ENCODE measurements around the gene POLR3E. TPM values are rescaled to one million over a fixed set of nuclear protein-coding genes. Genes with fewer than 3 reads are reported as not detected.

The POLR3E gene
- total RNA-seq, 1 donor from 2014 or later: 91.3 TPM

GRCh38 chr16:22381392-22381791 is 84.2 kb downstream of the POLR3E start:
- no peak overlapping the region for H3K27ac Mint-ChIP-seq
- no peak overlapping the region for H3K4me3 Mint-ChIP-seq
- no peak overlapping the region for H3K9ac ChIP-seq
- H3K4me3 ChIP-seq: no peak overlapping the region
- H3K9me3 Mint-ChIP-seq: no peaks in the 10 kb centered on the region
- H3K27me3 Mint-ChIP-seq (ENCODE audit: insufficient read depth, low read depth): no peaks in the 10 kb centered on the region
- TF ChIP-seq CTCF (IDR thresholded peaks at IDR 0.05) (no peak), EZH2phosphoT487 (IDR thresholded peaks at IDR 0.05) (no peak), EZH2 (IDR thresholded peaks at IDR 0.05) (no peak)
- no peaks in the 10 kb centered on the region for H3K4me1 Mint-ChIP-seq
- H4K20me1 ChIP-seq (ENCODE audit: low read depth): no peaks in the 10 kb centered on the region
- no peaks in the 10 kb centered on the region for H3K4me1 ChIP-seq
- H3K36me3 Mint-ChIP-seq: no peaks in the 10 kb centered on the region
- H2AFZ ChIP-seq (replicated peaks): no peak overlapping the region
- no peaks in the 10 kb centered on the region for H3K36me3 ChIP-seq
- H3K4me2 ChIP-seq: no peak overlapping the region
- no peak for DNase-seq (ENCODE audit: low spot score)
- H3F3A ChIP-seq (ENCODE audit: low read depth): no peaks in the 10 kb centered on the region
- peaks cover 8% of the 10 kb centered on the region for H3K27me3 ChIP-seq
- H3K27ac ChIP-seq: no peak overlapping the region
- H3K9me3 ChIP-seq (ENCODE audit: low read depth): no peaks in the 10 kb centered on the region
- no peaks in the 10 kb centered on the region for H3K79me2 ChIP-seq (ENCODE audit: low read depth)

GRCh38 chr16:22383827-22384226 is 86.6 kb downstream of the POLR3E start:
- no peak overlapping the region for H3K4me2 ChIP-seq
- Mint-ChIP-seq H3K4me1 (no peaks in the 10 kb centered on the region), H3K9me3 (no peaks in the 10 kb centered on the region), H3K27me3 (ENCODE audit: insufficient read depth, low read depth) (no peaks in the 10 kb centered on the region), H3K27ac (no peak overlapping the region), H3K36me3 (no peaks in the 10 kb centered on the region), H3K4me3 (no peak overlapping the region)
- H3K27ac ChIP-seq: no peak overlapping the region
- H3F3A ChIP-seq (ENCODE audit: low read depth): no peaks in the 10 kb centered on the region
- no peaks in the 10 kb centered on the region for H3K79me2 ChIP-seq (ENCODE audit: low read depth)
- H4K20me1 ChIP-seq (ENCODE audit: low read depth): no peaks in the 10 kb centered on the region
- no peaks in the 10 kb centered on the region for H3K4me1 ChIP-seq
- no peak overlapping the region for H3K4me3 ChIP-seq
- H3K9me3 ChIP-seq (ENCODE audit: low read depth): no peaks in the 10 kb centered on the region
- H3K27me3 ChIP-seq: no peaks in the 10 kb centered on the region
- H2AFZ ChIP-seq (replicated peaks): no peak overlapping the region
- no peak for TF ChIP-seq EZH2 (IDR thresholded peaks at IDR 0.05)
- no peak for DNase-seq (ENCODE audit: low spot score)
- no peaks in the 10 kb centered on the region for H3K36me3 ChIP-seq
- H3K9ac ChIP-seq: no peak overlapping the region

Other genes with a start within 250 kb of the POLR3E start
- gene VWA3A, start 204.9 kb upstream of the POLR3E start, total RNA-seq (ENCODE audit: low replicate concordance): 0.56 and 1.0 TPM in 2 replicates
- gene SDR42E2, start 134.9 kb upstream of the POLR3E start, total RNA-seq (ENCODE audit: low replicate concordance): 0.15 TPM in 1 of 2 replicates, not detected in the other
- 9.0 and 12.3 TPM in 2 replicates for gene EEF2K, start 91.1 kb upstream of the POLR3E start, total RNA-seq (ENCODE audit: low replicate concordance)
- gene CDR2, start 77.2 kb downstream of the POLR3E start, total RNA-seq (ENCODE audit: low replicate concordance): 20.4 and 28.0 TPM in 2 replicates
- 94.9 and 96.1 TPM in 2 replicates for gene NPIPB5, start 213.5 kb downstream of the POLR3E start, total RNA-seq (ENCODE audit: low replicate concordance)

Data from neural progenitor cell (in vitro differentiated cells).